Suprapubic skin (tissue), 3 donors: ENCODE measurements around the gene PDE3B.

ENCODE experiments used
- CTCF ChIP-seq, 2 donors: fragments of 200-600 bp in 1 of 2; fragments of 450-650 bp in 1 of 2; sonication (generic) in 1 of 2; IDR thresholded peaks; one replicate each; pipeline ENCODE4 v1.5.1; 2016 to 2019; ENCODE audit warnings: antibody characterized with exemption in 2 of 2, mild to moderate bottlenecking in 1 of 2, moderate library complexity in 1 of 2
- POLR2A ChIP-seq, 2 donors: fragments of 450-650 bp; IDR thresholded peaks; one replicate each; pipeline ENCODE4 v1.6.1; 2017; ENCODE audit warnings: antibody characterized with exemption in 2 of 2, mild to moderate bottlenecking in 2 of 2, moderate library complexity in 2 of 2

GRCh38 chr11:14793546-14793945, 149.9 kb downstream of the PDE3B start:
- TF ChIP-seq POLR2A (IDR thresholded peaks at IDR 0.05) = no peak
- no peak for TF ChIP-seq CTCF (IDR thresholded peaks at IDR 0.05)
